GM12878 (cell line): Measurements from ENCODE around the gene SMIM28. TPM values are rescaled to one million over a fixed set of nuclear protein-coding genes. Genes with fewer than 3 reads are reported as not detected.

Experiments
- ATAC-seq: fragments of 200-7000 bp; cut with Tn5 transposase; 3 replicates; pipeline ENCODE4 v1.9.1; 2020; ENCODE audit warnings: mild to moderate bottlenecking, moderate library complexity
- BruUV-seq: library from RNA; stranded (reverse); fragments of 400-500 nt; replicated peaks from 2 replicates; lab custom pipeline; 2021; lab: Mats Ljungman, UMichigan
- CTCF ChIA-PET: fragments of 300-600 bp; sonication (Branson Sonifier 250); formaldehyde crosslinking; extraction: SDS; loops from one replicate; lab custom pipeline; 2021; ENCODE audit warnings: inconsistent platforms; lab: Yijun Ruan, JAX
- POLR2A ChIA-PET: fragments of 350-600 bp; formaldehyde crosslinking; extraction: SDS; loops from one replicate; lab custom pipeline; 2021; ENCODE audit warnings: inconsistent platforms; lab: Charles Lee
- RAD21 ChIA-PET: fragments of 300-600 bp; sonication (Branson Sonifier 250); formaldehyde crosslinking; loops from one replicate; lab custom pipeline; 2023; ENCODE audit warnings: antibody characterized with exemption; ENCODE audit not compliant: unreplicated experiment; lab: Charles Lee
- SMC1A ChIA-PET: fragments of 300-600 bp; sonication (Branson Sonifier 250); formaldehyde crosslinking; loops from one replicate; lab custom pipeline; 2023; ENCODE audit not compliant: unreplicated experiment, uncharacterized antibody; lab: Charles Lee
- DNase-seq: peaks from one replicate; pipeline ENCODE4 v3.0.0-alpha.2; 2011; ENCODE audit warnings: low read depth, low spot score
- FAIRE-seq: peaks from 3 replicates; lab custom pipeline; 2011; peaks lifted over from hg19 to GRCh38; lab: Jason Lieb, UNC
- H2AFZ ChIP-seq: 2 replicates; pipeline ENCODE4 v1.6.0; 2011; ENCODE audit warnings: low read depth, low read length, control low read depth; ENCODE audit not compliant: control insufficient read depth
- H3K27ac ChIP-seq: 2 replicates; pipeline ENCODE4 v1.5.1; 2011; ENCODE audit warnings: control low read depth; ENCODE audit not compliant: control insufficient read depth, insufficient read depth
- H3K27me3 ChIP-seq, 2 experiments: replicated peaks in 1 of 2; 2 replicates each; pipeline versions ENCODE4 v1.6.0 to v1.6.1; 2011; ENCODE audit warnings: low read length in 1 of 2; ENCODE audit not compliant: control insufficient read depth in 2 of 2, insufficient read depth in 2 of 2
- H3K36me3 ChIP-seq, 2 experiments: 2 replicates each; pipeline ENCODE4 v1.5.1; 2011; ENCODE audit warnings: low read length in 1 of 2; ENCODE audit not compliant: control insufficient read depth in 2 of 2, insufficient read depth in 2 of 2
- H3K4me1 ChIP-seq: 2 replicates; pipeline ENCODE4 v1.6.1; 2011; ENCODE audit warnings: mild to moderate bottlenecking, low read length, moderate library complexity, mixed read lengths; ENCODE audit not compliant: control insufficient read depth, insufficient read depth
- H3K4me2 ChIP-seq: 2 replicates; pipeline ENCODE4 v1.6.0; 2011; ENCODE audit warnings: control low read depth; ENCODE audit not compliant: control insufficient read depth, insufficient read depth
- H3K4me3 ChIP-seq: fragments of 200-600 bp; sonication (generic); 2 replicates; pipeline ENCODE4 v1.5.1; 2016
- H3K79me2 ChIP-seq: 2 replicates; pipeline ENCODE4 v1.6.0; 2011; ENCODE audit warnings: low read length; ENCODE audit not compliant: control insufficient read depth, insufficient read depth
- H3K9ac ChIP-seq: 2 replicates; pipeline ENCODE4 v1.8.0; 2011; ENCODE audit warnings: low read length, control low read depth, mixed read lengths; ENCODE audit not compliant: control insufficient read depth, insufficient read depth
- H3K9me3 ChIP-seq: replicated peaks from 3 replicates; pipeline ENCODE4 v1.5.1; 2011; ENCODE audit warnings: mild to moderate bottlenecking, low read length; ENCODE audit not compliant: control insufficient read depth, insufficient read depth
- H4K20me1 ChIP-seq: 2 replicates; pipeline ENCODE4 v1.6.0; 2011; ENCODE audit not compliant: control insufficient read depth, insufficient read depth
- HDGF ChIP-seq: fragments of 450-650 bp; IDR thresholded peaks from 2 replicates; pipeline ENCODE4 v1.6.1; 2016; ENCODE audit warnings: antibody characterized with exemption
- MTA2 ChIP-seq: fragments of 450-650 bp; IDR thresholded peaks from 2 replicates; pipeline ENCODE4 v1.6.1; 2016; ENCODE audit warnings: low read depth, mild to moderate bottlenecking, moderate library complexity
- MXI1 ChIP-seq: fragments of 150-350 bp; IDR thresholded peaks from 2 replicates; pipeline ENCODE4 v1.6.1; 2011; ENCODE audit warnings: low read depth, mild to moderate bottlenecking, inconsistent platforms, low read length, improper control_type of control experiment
- PAX5 ChIP-seq: IDR thresholded peaks from 2 replicates; pipeline ENCODE4 v1.6.1; 2011; ENCODE audit warnings: low read depth, low read length, borderline replicate concordance
- RELA ChIP-seq: fragments of 450-650 bp; IDR thresholded peaks from 2 replicates; pipeline ENCODE4 v1.8.0; 2014; ENCODE audit warnings: borderline replicate concordance; ENCODE audit not compliant: partially characterized antibody
- ZBED1 ChIP-seq: IDR thresholded peaks from 2 replicates; pipeline ENCODE4 v1.6.1; 2016; ENCODE audit warnings: borderline replicate concordance
- ZNF207 ChIP-seq: fragments of 450-650 bp; IDR thresholded peaks from 2 replicates; pipeline ENCODE4 v1.6.1; 2014; ENCODE audit warnings: antibody characterized with exemption, mild to moderate bottlenecking, borderline replicate concordance
- ZNF622 ChIP-seq: fragments of 450-650 bp; IDR thresholded peaks from 2 replicates; pipeline ENCODE4 v1.6.1; 2017; ENCODE audit warnings: mild to moderate bottlenecking, inconsistent platforms
- WGBS: methylation state at CpG from one replicate; pipeline ENCODE4 v1.1.6; 2016; ENCODE audit warnings: low lambda C conversion rate; ENCODE audit not compliant: insufficient replicate concordance, insufficient coverage; ENCODE audit errors: missing lambda C conversion rate; 5-methylcytosine and 5-hydroxymethylcytosine counted together
- in situ Hi-C: fragments of 300-500 bp; cut with MboI; formaldehyde crosslinking; loops from 9 replicates; pipeline ENCODE4 v1.14.3; 2018; ENCODE audit warnings: mixed read lengths
- intact Hi-C: fragments of 100-400 bp; cut with micrococcal nuclease; formaldehyde crosslinking; loops from one replicate; pipeline ENCODE4 v1.14.2; 2022; ENCODE audit not compliant: unreplicated experiment
- polyA plus RNA-seq, 11 experiments: library from polyadenylated mRNA; depleted of rRNA in 4 of 11; unstranded in 6 of 11; stranded (reverse) in 5 of 11; fragments of >200 nt; fragmentation: Nextera tagmentation in 4 of 11; fragmentation: Illumina TruSeq in 1 of 11; extraction: Ambion mirVana in 4 of 11; extraction: Trizol in 1 of 11; gene quantifications; 1 replicate in 1 of 11; 2 replicates in 10 of 11; pipeline versions ENCODE4 v1.2.1 to v1.2.3, GENCODE V29; 2011 to 2016; ENCODE audit warnings: inconsistent platforms in 2 of 11, missing spikeins in 2 of 11, low read depth in 1 of 11
- total RNA-seq, 4 experiments: library from RNA; depleted of rRNA in 3 of 4; stranded (reverse); fragments of >200 nt in 3 of 4; fragmentation: Illumina TruSeq in 1 of 4; extraction: Trizol in 1 of 4; gene quantifications; 2 replicates each; pipeline versions ENCODE4 v1.2.1 to v1.2.3, GENCODE V29; 2013 to 2021
- TF ChIP-seq, protein P1 (sequence below), 3 experiments: IDR thresholded peaks in 2 of 3; conservative IDR thresholded peaks in 1 of 3; 2 replicates each; pipeline ENCODE4 v1.5.1; 2011; ENCODE audit warnings: low read depth in 3 of 3, low read length in 3 of 3, mild to moderate bottlenecking in 3 of 3, control low read depth in 2 of 3, moderate library complexity in 2 of 3, inconsistent platforms in 1 of 3, mixed read lengths in 1 of 3; ENCODE audit not compliant: control insufficient read depth in 2 of 3, insufficient read depth in 1 of 3; ENCODE audit errors: extremely low read depth in 1 of 3

SMIM28 gene
- total and polyA plus RNA-seq, 10 of the 15 experiments (the other 5 are each of a cell fraction or from before 2014, with no cell fraction given): not detected

DNA sequence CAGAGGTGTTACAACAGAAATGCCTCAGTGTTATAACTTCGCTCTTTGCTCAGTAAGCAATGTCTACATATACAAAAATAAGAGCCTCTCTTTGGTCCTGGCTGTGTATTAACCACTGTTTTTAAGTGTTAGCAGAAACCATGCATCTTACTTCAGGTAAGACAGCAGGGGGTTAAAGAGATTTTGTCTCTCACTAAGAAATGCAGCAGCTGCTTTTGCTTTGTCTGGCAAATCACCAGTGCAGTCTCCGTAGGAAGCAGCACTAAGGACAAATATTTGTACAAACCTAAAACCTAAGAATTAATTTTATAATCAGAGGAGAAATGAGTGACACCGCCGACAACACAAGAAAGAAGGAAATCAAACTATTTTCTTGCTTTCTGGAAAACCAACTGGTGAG is 758 bp downstream of the SMIM28 start:
- H3K4me3 ChIP-seq: no peak overlapping the region
- H3K4me2 ChIP-seq: no peak overlapping the region
- FAIRE-seq: no peak
- ChIA-PET POLR2A (no interaction called here), CTCF (no interaction called here), SMC1A (interaction anchor here (1.1 kb wide), 1 partner anchor 13 kb away, joined by 3 read pairs; no protein-coding TSS in a partner anchor), RAD21 (no interaction called here)
- no peaks in the 10 kb centered on the region for H3K79me2 ChIP-seq
- H3K9ac ChIP-seq: no peak overlapping the region
- TF ChIP-seq ZBED1 (no peak), ZNF207 (no peak), HDGF (no peak), PAX5 (no peak), ZNF622 (no peak)
- H3K27ac ChIP-seq: no peak overlapping the region
- H2AFZ ChIP-seq: no peak overlapping the region
- in situ Hi-C loops: no loop called here
- H4K20me1 ChIP-seq: no peaks in the 10 kb centered on the region
- intact Hi-C loops: no loop called here
- H3K9me3 ChIP-seq: no peaks in the 10 kb centered on the region
- WGBS: 56% methylated on average over 4 of the region's 4 CpGs
- no TSS peak for BruUV-seq
- no peak for DNase-seq
- H3K36me3 ChIP-seq: no peaks in the 10 kb centered on the region
- H3K27me3 ChIP-seq: no peaks in the 10 kb centered on the region; a peak in 2 of 4 replicates
- H3K4me1 ChIP-seq: no peaks in the 10 kb centered on the region
- no peak for ATAC-seq

DNA sequence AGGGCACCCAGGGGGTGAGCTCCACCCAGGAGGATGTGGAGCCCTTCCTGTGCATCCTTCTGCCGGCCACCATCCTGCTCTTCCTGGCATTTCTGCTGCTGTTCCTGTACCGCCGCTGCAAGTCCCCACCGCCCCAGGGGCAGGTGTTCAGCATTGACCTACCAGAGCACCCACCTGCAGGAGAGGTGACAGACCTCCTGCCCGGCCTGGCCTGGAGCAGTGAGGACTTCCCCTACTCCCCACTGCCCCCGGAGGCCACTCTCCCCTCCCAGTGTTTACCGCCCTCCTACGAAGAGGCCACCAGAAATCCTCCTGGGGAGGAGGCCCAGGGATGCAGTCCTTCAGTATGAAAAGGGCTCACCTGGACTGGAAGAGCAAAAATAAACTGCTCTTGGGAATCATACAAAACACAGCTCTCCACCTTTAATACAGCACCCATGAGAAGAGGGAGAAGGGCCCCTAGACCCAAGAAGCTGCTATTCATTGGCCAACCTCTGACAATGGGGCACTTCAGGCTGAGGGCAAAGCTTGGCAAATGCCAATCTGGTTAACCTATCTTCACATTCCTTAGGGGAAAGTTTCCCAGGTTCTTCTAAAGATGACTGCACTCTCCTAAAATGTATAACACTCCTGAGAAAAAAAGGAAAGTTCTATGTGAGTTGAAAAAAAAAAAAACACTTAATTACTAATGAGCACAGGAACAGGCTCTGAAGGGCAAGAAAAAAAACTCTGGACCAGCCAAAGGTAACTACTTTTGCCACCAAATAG is 5.0 kb downstream of the SMIM28 start:
- Histone ChIP-seq H3K79me2 (no peaks in the 10 kb centered on the region), H2AFZ (no peak overlapping the region), H3K27ac (no peak overlapping the region), H3K4me3 (no peak overlapping the region), H3K4me2 (no peak overlapping the region), H3K27me3 (peaks cover 0 to 2% of the 10 kb centered on the region in 2 experiments; a peak in 2 of 4 replicates), H4K20me1 (no peaks in the 10 kb centered on the region), H3K4me1 (no peaks in the 10 kb centered on the region), H3K9me3 (no peaks in the 10 kb centered on the region), H3K36me3 (no peaks in the 10 kb centered on the region), H3K9ac (no peak overlapping the region)
- BruUV-seq: no TSS peak
- RAD21 ChIA-PET: no interaction called here
- DNase-seq (no peak), FAIRE-seq (no peak), ATAC-seq (no peak)
- SMC1A ChIA-PET: interaction anchor here (0.6 to 2.1 kb wide), 2 partner anchors 12 to 77 kb away, joined by 3 to 6 read pairs; no protein-coding TSS in a partner anchor
- in situ Hi-C loops (no loop called here), intact Hi-C loops (no loop called here)
- POLR2A ChIA-PET: no interaction called here
- TF ChIP-seq, protein P1, sequence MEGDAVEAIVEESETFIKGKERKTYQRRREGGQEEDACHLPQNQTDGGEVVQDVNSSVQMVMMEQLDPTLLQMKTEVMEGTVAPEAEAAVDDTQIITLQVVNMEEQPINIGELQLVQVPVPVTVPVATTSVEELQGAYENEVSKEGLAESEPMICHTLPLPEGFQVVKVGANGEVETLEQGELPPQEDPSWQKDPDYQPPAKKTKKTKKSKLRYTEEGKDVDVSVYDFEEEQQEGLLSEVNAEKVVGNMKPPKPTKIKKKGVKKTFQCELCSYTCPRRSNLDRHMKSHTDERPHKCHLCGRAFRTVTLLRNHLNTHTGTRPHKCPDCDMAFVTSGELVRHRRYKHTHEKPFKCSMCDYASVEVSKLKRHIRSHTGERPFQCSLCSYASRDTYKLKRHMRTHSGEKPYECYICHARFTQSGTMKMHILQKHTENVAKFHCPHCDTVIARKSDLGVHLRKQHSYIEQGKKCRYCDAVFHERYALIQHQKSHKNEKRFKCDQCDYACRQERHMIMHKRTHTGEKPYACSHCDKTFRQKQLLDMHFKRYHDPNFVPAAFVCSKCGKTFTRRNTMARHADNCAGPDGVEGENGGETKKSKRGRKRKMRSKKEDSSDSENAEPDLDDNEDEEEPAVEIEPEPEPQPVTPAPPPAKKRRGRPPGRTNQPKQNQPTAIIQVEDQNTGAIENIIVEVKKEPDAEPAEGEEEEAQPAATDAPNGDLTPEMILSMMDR (IDR thresholded peaks at IDR 0.05 in 2 of 3, conservative IDR thresholded peaks at IDR 0.05 in 1 of 3; ENCODE audit: control insufficient read depth in 2 of 3, extremely low read depth in 1 of 3, insufficient read depth in 1 of 3, low read depth in 3 of 3, low read length in 3 of 3): no peak
- TF ChIP-seq RELA: no peak
- no peak for TF ChIP-seq ZNF622
- TF ChIP-seq MTA2: no peak
- no peak for TF ChIP-seq MXI1
- CTCF ChIA-PET: no interaction called here
- WGBS: 67% methylated on average over 7 of the region's 8 CpGs
